GF-D8 (cell line): ENCODE measurements around the gene DCXR.
A peak's percentile ranks its signal among the peaks of the same experiment; 100 is the strongest.

Experiments used
- DNase-seq: peaks from one replicate; lab custom pipeline; 2025; lab: John Stamatoyannopoulos, UW

Gene DCXR

DNA sequence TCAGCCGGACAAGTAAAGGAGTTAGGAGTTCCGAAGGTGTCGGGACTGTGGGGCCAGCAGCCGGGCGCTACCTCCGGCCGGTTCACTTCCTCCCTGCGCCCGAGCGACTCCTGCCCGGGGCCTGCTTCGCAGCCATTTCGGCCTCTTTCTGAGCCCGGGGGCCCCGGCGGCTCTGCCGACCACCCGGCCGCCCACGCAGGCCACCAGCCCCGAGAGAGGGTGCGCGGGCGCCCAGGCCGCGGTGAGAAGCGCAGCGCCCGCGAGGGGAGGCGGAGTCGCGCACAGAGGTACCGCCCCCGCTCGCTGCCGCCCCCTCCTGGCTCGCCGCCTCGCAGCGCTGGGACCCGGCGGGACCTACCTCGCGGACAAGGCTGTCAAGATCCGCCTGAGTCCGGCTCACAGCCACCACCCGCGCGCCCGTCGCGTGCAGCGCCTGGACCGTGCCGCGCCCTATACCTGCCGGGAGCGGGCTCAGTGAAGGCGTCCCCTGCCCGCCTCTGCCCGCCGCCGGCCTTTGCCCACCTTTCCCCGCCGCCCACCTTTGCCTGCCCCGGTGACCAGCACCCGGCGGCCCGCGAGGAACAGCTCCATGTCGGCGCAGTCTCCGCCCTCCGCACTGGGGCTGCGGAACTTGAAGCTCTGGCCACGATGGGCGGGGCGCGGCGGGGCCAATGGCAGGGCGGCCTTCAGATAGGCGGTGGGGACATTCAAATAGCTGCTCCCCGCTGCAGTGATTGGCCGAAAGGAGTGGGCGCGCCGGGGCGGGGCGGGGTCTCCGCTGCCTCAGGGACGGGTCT lies at the start of gene DCXR:
DCXR (minus strand) TSS at position 606 of the 797 bp plus-strand sequence; CDS start at position 591, 15 bp downstream.
- peak; percentile 85 for DNase-seq

DNA sequence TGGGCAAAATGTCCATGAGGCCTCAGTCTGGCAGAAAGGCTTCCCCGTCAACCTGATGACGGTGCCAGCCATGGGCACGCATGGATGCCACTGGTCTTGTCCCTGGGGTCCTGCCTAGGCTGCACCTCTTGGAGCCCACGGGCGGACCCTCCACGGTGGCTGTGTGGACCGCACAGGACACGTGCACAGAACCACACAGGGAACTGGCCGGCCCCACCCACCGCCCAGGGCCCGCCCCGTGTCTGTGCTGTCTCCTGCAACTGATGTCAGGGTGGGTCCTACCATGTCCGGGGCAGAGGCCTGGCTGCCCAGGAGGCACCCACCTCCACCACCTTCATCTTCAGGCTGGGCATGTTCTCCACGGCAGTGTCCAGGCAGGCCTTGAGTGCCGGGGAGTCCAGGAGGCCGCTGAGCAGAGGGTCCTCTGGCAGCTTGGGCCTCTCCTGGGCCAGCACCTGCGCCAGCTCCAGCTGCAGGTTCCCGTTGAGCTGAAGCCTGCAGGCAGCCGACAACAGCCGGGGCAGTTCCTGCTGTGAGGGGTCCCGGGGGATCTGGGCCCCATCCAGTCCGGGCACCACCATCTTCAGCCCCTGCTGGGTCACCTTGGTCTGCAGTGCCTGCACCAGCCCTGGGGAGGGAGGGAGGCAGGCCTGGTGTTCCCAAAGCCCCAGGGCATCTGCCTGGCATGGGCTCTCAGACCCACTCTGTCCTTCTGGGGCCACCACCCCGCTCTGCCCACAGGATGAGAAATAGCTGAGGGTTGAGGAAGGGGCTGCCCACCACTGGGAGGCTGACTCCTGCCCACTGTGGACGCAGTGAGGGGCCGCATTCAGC lies 48.7 kb upstream of the DCXR start:
- no peak for DNase-seq

DNA sequence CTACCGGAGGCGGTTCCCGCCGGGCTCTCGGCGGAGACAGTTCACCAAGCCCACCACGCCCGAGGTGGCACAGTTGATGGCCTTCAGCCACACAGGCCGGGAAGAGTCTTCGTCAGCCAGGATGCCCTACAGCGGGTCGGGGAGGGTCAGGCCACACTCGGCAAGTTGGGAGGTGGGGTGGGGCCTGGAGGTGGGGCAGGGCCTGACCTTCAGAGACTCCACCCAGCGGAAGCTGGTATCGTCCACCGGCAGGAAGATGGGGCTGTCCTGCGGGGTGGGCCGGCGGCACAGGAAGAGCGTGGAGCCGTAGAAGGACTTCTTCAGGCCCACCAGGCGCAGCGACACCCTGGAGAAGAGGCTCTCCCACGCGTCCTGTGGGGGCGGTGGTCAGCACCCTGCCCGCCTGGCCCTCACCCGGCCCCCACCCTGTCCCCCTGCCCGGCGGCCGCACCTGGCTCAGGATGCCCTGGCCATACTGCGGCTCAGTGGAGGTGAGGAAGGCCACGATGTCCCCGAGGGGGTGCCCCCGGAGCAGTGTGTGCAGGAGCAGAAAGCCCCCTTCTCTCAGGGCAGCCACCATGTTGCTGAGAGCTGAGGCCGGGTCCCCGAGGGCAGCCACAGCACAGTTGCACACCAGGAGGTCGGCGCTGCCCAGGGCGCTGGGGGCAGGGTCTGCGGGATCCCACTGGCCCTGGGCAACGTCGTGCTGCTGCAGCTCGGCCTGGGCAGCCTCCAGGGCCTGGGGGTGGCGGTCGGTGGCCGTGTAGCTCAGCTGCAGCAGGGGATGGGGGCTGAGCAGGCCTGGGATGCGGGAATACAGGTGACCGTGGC lies 47.7 kb upstream of the DCXR start:
- DNase-seq: no peak

DNA sequence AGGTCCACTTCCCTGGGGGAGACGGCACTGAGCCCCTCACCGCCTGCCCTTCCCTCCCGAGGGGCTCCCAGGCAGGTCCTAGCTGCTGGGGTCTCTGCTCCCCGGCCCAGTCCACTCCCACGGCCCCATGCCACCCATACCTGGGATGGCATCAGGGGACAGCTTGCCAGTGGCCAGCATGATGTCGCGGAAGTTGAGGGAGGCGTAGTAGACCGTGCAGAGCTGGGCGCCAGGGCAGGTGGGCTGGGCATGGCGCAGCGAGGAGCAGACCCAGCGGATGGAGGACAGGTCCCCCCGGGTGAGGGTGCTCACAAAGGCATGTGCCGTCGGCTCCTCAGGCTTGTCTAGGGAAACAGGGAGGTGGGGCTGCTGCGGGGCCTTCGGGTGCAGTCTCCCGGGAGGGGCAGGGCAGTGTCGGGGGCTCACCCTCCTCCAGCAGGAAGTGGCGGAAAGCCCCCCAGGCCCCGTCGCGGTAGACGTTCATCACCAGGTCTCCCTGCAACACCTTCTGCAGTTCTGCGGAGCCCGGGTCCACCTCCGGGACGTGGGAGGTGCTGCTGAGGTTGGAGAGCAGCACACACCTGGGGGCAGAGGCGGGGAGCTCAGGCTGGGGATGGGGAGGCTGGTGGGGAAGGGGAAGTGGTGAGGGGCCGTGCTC lies 47.0 kb upstream of the DCXR start:
- DNase-seq: no peak

DNA sequence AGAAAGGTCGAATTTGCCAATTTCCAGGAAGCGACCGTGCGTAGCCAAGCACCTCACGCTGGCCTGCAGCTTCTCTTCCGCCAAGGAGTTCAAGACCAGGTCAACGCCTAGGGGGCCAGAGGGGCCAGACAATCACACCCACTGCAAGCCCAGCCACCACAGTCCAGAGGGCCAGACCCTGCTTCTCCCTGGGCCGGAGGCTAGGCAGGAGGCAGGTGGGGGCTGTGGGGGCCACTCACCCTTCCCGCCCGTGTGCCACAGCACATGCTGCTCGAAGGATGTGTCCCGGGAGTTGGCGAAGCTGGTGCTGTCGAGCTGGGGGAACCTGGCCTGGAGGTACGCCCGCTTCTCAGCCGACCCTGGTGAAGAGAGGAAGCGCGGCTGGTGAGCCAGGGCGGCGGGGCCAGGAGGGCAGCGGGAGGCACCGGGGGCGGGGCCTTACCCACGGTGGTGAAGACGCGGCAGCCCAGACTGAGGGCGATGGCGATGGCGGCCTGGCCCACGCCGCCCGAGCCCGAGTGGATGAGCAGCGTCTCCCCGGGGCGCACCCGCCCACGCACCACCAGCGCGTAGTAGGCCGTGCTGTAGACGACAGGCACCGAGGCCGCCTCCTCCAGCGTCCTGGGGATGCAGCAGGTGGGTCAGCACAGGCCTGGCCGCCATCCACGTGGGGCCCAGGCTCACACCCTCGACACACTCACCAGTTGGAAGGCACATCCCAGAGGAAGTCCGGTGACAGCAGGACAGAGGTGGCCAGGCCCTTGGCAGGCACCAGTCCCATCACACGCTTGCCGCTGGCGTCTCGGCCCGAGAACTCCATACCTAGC lies 46.2 kb upstream of the DCXR start:
- no peak for DNase-seq

DNA sequence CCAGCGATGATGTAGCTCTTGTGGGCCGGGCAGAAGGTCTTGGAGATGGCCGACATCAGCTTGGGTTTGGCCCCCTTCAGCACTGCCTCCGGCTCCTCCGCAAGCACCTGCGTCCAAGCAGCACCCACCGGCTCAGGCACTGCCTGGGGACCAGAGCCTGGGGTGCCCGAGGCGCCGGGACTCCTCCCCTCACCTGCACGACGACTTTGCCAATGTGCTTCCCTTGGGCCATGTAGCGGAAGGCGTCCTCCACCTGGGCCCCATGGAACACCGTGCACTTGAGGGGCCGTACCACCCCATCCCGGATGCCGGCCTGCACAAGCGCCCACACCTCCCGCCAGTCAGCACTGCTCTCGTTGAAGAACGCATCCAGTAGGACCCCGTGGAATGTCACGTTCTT lies 45.5 kb upstream of the DCXR start:
- DNase-seq: no peak

DNA sequence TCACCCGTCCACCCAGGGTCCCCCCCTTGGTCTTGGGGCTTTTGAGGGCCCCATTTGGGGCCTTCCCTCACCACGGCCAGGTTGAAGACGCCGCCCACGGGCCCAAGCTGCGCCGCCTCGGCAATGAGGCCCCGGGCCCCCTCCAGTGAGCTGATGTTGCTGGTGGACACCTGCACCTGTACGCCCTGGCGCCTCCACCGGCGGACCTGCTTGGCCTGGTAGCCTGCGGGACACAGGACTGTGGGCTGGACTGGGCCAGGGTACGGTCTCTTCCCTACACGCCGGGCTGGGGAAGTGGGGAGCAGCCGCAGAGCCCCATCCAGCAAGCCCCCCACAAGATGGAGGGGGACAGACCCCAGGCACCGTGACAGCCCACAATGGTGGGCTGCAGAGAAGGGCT lies 45.0 kb upstream of the DCXR start:
- DNase-seq: no peak

DNA sequence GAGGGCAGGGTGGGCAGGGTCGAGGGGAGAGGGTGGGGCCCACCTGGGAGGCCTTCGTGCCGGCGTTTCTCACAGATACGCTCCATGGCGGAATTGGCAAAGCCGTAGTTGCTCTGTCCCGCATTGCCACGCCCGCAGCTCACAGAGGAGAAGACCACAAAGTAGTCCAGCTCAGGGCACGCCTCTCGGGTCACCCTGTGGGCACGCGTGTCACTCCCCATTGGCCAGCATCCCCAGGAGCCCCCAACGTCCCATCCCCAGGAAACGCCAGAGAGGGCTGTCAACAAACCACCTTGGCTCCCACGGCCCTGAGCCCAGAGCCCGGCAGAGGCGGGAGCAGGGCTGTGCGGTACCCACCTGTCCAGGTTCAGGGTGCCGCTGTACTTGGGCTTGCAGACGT lies 44.5 kb upstream of the DCXR start:
- no peak for DNase-seq

DNA sequence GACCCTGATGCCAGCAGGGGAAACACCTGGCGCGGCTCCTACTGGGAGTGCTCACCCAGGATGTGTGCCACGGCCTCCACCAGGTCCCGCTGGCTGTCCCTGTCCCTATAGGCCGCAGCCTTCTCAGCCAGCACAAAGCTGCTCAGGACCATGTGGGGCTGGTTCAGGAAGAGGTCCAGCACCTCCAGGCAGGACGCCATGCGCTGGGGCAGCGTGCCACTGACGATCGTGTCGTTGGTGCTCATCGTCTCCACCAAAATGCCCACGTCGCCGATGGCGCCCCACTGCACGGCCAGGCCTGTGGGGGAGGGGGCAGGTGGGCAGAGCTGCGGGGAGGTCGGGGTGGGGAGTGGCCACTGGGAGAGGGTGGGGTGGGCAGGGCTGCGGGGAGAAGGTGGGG lies 44.0 kb upstream of the DCXR start:
- no peak for DNase-seq

DNA sequence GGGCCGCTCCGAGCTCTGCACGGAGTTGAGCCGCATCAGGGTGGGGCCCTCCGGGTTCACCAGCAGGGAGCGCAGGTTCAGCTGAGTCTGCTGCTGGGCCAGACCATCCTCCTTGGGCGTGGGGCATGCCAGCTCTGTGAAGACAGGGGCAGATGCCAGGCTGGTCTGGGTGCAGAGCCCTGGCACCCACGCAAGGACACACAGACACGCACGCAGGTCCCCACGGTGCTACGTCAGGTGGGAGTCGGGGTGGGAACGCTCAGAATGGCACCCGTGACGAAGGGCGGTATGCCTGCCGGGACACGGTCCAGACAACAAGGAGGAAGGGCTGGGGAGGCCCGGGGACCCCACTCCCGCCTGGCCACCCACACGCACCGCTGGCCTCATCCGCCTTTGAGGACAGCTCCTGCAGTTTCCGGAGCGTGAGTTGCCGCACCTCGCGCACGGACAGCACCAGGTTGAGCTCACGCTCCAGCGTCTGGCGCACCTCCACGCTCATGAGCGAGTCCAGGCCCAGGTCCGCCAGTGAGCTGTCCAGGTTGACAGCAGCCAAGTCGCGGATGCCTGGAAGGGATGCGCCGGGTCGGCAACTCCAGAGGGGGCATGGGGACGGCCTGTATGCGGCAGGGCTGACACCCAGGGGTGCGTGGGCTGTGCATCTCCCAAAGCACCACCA lies 43.4 kb upstream of the DCXR start:
- no peak for DNase-seq

DNA sequence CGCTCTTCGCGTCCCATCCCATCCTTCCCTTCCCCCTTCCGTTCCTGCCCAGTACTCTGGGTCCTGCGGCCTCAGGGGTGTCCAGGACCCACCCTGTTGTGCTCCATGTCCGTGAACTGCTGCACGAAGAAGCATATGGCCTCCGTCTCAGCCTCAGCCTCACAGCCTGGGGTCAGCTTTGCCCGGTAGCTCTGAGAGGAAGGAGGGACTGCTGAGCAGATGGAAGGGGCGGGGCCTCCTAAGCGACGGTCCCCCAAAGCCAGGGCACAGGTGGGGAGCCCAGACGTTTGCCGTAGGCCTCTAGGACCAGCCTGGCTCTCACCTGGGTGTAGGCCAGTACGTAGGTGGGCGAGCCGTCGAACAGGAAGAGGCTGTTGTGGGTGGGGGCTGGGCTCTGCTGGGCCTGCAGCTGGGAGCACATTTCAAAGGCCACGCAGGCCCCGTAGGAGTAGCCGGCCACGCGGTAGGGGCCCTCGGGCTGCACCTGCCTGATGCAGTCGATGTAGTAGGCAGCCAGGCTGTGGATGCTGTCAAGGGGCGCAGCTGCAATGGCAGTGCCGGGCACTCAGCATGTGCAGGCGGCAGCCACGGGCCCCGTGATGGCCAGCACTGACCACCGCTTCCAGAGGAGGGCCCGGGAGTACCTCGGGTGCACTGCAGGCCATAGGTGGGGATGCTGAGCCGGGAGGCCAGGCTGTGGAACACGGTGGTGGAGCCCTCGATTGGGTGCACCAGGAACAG lies 42.7 kb upstream of the DCXR start:
- no peak for DNase-seq

DNA sequence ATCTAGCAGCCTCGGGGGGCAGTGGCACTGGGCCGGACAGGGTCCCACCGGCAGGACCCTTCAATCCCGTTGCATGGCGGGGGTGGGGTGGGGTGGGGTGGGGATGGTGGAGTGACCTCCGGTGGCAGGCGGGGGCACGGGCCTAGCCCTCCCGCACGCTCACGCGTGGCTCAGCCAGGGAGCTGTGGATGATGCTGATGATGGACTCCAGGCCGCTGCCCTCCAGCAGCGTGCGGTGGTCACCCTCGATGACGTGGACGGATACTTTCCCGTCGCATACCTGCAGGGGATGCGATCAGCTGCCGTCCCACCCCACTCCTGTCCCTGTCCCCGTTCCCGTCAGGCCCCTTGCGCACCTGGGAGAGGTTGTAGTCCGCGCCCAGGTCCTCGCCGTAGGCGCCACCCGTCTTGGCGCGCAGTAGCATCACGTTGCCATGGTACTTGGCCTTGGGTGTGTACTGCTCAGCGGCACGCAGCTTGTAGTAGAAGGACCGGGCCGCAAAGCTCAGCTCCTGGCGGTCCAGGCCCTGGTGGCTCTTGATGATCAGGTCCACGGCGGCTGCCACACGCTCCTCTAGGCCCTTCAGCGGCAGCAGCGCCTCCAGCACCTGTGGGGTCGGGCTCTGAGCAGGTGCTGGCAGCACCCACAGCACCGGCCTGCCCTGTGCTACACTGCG lies 41.6 kb upstream of the DCXR start:
- DNase-seq: no peak

DNA sequence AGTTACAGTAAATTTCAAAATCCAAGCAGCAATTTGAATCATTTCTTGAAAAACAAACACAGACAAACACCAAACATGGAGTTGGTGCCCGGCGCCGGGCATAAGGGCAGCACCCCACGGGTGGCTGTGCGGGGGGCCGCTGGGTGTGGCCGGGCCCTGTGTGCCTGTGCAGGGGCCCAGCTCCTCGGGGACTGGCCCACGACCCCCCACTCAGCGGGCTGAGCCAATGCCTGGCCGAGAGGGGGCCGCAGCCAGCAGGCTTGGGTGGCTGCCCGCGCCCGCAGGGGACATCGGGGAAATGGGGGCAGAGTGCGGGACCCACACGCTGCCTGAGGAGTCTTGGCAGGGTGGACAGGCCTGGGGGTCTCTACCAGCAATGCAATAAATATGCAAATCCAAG lies 40.9 kb upstream of the DCXR start:
- DNase-seq: no peak

DNA sequence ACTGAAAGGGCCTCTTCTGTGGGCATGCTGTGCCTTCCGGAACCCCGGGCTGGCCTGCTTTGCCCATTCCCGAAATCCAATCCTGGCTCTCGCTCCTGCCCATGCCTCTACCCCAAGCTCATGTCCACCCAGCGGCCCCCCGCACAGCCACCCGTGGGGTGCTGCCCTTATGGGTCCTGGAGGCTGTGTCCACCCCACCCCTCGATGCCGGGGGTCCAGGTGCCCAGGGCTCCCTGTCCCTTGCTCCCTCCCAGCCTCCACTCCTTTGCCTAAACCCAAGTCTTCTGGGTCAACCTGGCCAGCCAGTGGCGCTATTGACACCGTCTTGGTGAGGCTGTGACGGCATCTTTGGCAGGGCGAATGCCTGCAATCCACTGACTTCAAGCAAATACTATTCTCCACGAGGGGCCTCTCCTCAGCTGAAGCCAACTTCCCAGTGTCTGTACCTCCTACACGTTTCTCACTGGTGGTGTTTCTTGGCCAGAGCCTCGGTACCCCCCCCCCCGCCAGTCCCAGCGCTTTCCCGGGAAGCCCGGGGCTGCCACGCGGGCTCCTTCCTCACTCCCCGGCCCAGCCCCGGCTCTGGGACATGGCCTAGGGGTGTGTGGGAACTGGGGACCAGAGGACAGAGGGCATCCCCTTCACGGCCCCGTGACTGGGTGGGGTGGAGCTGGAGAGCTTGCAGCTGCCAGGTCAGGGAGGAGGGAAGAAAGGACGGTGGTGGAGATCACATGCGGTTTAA lies 40.3 kb upstream of the DCXR start:
- DNase-seq: no peak

DNA sequence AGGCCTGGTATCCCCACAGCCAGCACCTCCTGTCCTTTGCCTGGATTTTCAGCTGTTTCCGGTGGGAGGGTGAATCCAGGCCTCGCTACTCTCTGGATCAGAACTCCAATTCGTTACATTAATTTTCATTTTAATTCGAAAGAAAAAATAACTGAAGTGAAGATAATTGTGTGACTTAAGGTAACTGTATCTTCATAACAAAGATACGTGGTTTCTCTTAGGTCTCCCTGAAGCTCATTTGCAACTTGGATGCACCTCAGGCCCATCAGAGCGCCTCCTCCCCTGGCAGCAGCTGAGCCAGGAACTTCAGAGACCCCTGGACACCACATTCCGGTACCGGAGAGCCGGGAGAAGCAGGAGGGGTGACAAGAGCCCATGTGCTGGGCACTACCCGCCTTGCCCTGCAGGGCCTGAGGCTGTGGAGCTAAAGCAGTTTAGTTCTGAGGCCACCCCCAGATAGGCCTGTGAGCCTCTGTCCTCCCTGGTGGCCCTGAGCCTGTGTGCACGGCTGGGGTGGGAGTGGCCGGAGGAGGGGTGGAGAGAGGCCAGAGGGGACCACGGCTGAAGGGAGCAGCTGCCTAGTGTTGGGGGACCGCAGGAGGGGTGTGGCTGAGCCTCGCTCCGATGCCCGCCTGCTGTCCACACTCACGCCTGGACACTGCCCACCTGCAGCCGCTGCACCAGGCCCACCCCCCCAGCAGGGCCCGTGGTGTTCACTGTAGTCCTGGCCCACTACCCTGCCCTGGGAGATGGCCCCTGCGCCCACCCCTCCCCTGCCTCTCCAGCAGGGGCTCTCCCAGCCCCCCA lies 39.5 kb upstream of the DCXR start:
- no peak for DNase-seq

DNA sequence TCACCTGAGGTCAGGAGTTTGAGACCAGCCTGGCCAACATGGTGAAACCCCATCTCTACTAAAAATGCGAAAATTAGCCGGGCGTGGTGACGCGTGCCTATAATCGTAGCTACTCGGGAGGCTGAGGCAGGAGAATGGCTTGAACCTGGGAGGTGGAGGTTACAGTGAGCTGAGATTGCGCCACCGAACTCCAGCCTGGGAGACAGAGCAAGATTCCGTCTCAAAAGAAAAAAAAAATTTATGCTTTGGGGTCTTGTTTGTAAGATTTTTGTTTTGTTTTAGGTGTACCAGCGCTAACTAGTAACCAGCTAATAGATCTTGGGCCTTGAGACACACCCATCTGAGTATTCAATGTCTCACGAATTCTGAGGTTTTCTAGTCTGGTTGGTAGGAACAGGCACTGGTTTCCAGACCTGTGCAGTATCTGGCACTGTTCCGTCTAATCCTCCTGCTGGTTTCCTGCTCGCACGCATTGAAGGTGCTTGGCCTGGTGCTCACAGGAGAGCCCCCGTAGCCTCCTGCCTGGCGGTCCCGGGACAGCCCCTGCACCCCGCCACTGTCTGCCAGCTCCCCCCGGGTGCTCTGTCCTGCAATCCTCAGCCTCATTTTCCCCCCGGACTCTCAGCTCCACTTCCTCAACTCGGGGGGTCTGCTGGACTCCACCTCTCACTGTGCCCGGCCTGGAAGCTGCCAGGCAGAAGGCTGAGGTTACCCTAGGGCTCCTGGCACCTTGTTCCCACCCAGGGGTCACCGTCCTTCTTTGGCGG lies 38.7 kb upstream of the DCXR start:
- no peak for DNase-seq

DNA sequence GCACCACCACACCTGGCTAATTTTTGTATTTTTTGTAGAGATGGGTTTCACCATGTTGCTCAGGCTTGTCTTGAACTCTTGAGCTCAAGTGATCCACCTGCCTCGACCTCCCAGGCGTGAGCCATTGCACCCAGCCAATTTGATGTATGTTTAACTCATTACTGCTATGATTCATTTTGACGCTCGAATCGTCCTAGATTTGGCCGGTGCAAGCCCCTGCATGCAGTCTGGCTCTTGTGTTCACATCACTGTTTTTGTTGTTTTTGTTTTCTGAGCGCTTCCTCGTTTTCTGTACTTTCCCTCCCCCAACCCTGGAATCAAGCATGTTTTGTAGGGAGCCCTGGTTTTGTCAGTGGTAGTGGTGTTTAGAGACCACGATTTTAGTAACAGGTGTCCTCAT lies 35.9 kb upstream of the DCXR start:
- no peak for DNase-seq
